K562 (cell line): ENCODE results near the gene CCDC167. TPM values are rescaled to one million over a fixed set of nuclear protein-coding genes. Genes with fewer than 3 reads are reported as not detected.

Experiments
- CBFA2T3 ChIP-seq: fragments of 450-650 bp; IDR thresholded peaks from 2 replicates; pipeline ENCODE4 v1.6.1; 2017
- CBX3 ChIP-seq, 2 experiments: IDR thresholded peaks; 1 replicate in 1 of 2; 2 replicates in 1 of 2; pipeline ENCODE4 v1.6.1; 2012; ENCODE audit warnings: inconsistent platforms in 2 of 2, low read length in 2 of 2, borderline replicate concordance in 1 of 2, control low read depth in 1 of 2
- CXXC5 ChIP-seq: fragments of 250-450 bp; sonication (Bioruptor Pico); IDR thresholded peaks from 2 replicates; pipeline ENCODE4 v1.8.0; 2022; ENCODE audit warnings: inconsistent platforms, mild to moderate bottlenecking, moderate library complexity
- E2F6 ChIP-seq, 2 experiments: IDR thresholded peaks; 2 replicates each; pipeline ENCODE4 v1.6.1; 2011; ENCODE audit warnings: borderline replicate concordance in 1 of 2, control low read depth in 1 of 2, low read depth in 1 of 2, low read length in 1 of 2, mild to moderate bottlenecking in 1 of 2, mixed read lengths in 1 of 2, moderate library complexity in 1 of 2; ENCODE audit not compliant: insufficient read depth in 1 of 2, insufficient read length in 1 of 2, poor library complexity in 1 of 2, severe bottlenecking in 1 of 2; ENCODE audit errors: extremely low read depth in 1 of 2
- ELF1 ChIP-seq: fragments of 200-800 bp; sonication (Bioruptor generic); IDR thresholded peaks from 2 replicates; pipeline ENCODE4 v1.6.1; 2016; ENCODE audit warnings: missing genetic modification characterization, missing compliant biosample characterization
- HCFC1 ChIP-seq: IDR thresholded peaks from 2 replicates; pipeline ENCODE4 v1.6.1; 2012; ENCODE audit warnings: low read depth, low read length, improper control_type of control experiment
- HMG20A ChIP-seq: fragments of 450-650 bp; formaldehyde crosslinking; conservative IDR thresholded peaks from 2 replicates; pipeline ENCODE4 v1.4.0; 2020; ENCODE audit warnings: mild to moderate bottlenecking, mixed read lengths
- KDM5B ChIP-seq: fragments of 200-600 bp; sonication (generic); IDR thresholded peaks from 2 replicates; pipeline ENCODE4 v1.6.1; 2012; ENCODE audit warnings: low read depth, mild to moderate bottlenecking, moderate library complexity, low read length, control low read depth, inconsistent platforms; ENCODE audit not compliant: insufficient replicate concordance
- MIER1 ChIP-seq: fragments of 450-650 bp; IDR thresholded peaks from 2 replicates; pipeline ENCODE4 v1.6.1; 2016; ENCODE audit warnings: antibody characterized with exemption, mild to moderate bottlenecking, low read depth
- RBM22 ChIP-seq: fragments of 200-400 bp; formaldehyde crosslinking; IDR thresholded peaks from 2 replicates; pipeline ENCODE4 v1.6.1; 2018; ENCODE audit warnings: low read length, low read depth; ENCODE audit not compliant: poor library complexity, severe bottlenecking
- RHOXF2B ChIP-seq: fragments of 250-450 bp; sonication (Bioruptor Pico); conservative IDR thresholded peaks from 2 replicates; pipeline ENCODE4 v1.5.1; 2021
- SIX5 ChIP-seq, 2 experiments: IDR thresholded peaks; 2 replicates each; pipeline ENCODE4 v1.6.1; 2011; ENCODE audit warnings: low read length in 2 of 2, borderline replicate concordance in 1 of 2, low read depth in 1 of 2, mild to moderate bottlenecking in 1 of 2, moderate library complexity in 1 of 2; ENCODE audit not compliant: insufficient read depth in 1 of 2
- STAT5A ChIP-seq: IDR thresholded peaks from 2 replicates; pipeline ENCODE4 v1.6.1; 2012; ENCODE audit warnings: low read length, inconsistent platforms, borderline replicate concordance
- TEAD1 ChIP-seq, 2 experiments: fragments of 450-650 bp in 1 of 2; sonication (generic) in 1 of 2; formaldehyde crosslinking; IDR thresholded peaks; 2 replicates each; pipeline versions ENCODE4 v1.4.0 to v1.8.0; 2020 to 2022; ENCODE audit warnings: mild to moderate bottlenecking in 2 of 2, missing genetic modification reagents in 1 of 2
- ZNF175 ChIP-seq: fragments of 200-800 bp; sonication (Bioruptor generic); IDR thresholded peaks from 2 replicates; pipeline ENCODE4 v1.6.1; 2016; ENCODE audit warnings: low read depth, mild to moderate bottlenecking, missing genetic modification characterization, missing compliant biosample characterization
- ZNF324 ChIP-seq: fragments of 250-450 bp; sonication (Bioruptor Pico); IDR thresholded peaks from 2 replicates; pipeline ENCODE4 v1.4.0; 2020; ENCODE audit warnings: mild to moderate bottlenecking
- ZNF395 ChIP-seq: fragments of 200-800 bp; sonication (Bioruptor generic); IDR thresholded peaks from 2 replicates; pipeline ENCODE4 v1.6.1; 2017; ENCODE audit warnings: missing genetic modification characterization, missing compliant biosample characterization
- ZNF695 ChIP-seq: fragments of 450-650 bp; formaldehyde crosslinking; IDR thresholded peaks from 2 replicates; pipeline ENCODE4 v1.4.0; 2020; ENCODE audit warnings: mild to moderate bottlenecking, moderate library complexity
- polyA plus RNA-seq, 8 experiments: library from polyadenylated mRNA; depleted of rRNA in 4 of 8; stranded (reverse) in 5 of 8; unstranded in 3 of 8; fragments of >200 nt; fragmentation: Nextera tagmentation in 2 of 8; fragmentation: Illumina TruSeq in 1 of 8; extraction: Ambion mirVana in 2 of 8; extraction: Trizol in 1 of 8; gene quantifications; 2 replicates each; pipeline versions ENCODE4 v1.2.1 to v1.2.3, GENCODE V29; 2011 to 2014; ENCODE audit warnings: inconsistent platforms in 1 of 8, missing spikeins in 1 of 8
- total RNA-seq, 7 experiments: library from RNA; depleted of rRNA in 6 of 7; stranded (reverse); fragments of >200 nt in 6 of 7; fragmentation: Illumina TruSeq in 2 of 7; extraction: Trizol in 2 of 7; gene quantifications; 2 replicates each; pipeline versions ENCODE4 v1.2.1 to v1.2.3, GENCODE V29; 2011 to 2021; ENCODE audit warnings: low replicate concordance in 1 of 7

The CCDC167 gene
- total and polyA plus RNA-seq, 9 of the 15 experiments (the other 6 are each of a cell fraction or from before 2014, with no cell fraction given), result 26.0 to 114 (median 45.2) TPM

GRCh38 chr6:37525460-37526357 is 26.0 kb upstream of the CCDC167 start (continued):
- TF ChIP-seq HCFC1, result 0 out of 2 replicates have a peak, but pooled peaks have one; percentile 18
- TF ChIP-seq CXXC5 (CRISPR knock-in tag), result peak; percentile 50; the same call in 1 of the 2 replicates
- TF ChIP-seq CBX3 (IDR thresholded peaks at IDR 0.05; ENCODE audit: borderline replicate concordance in 1 of 2, low read length in 2 of 2), result peak in 1 of 2 experiments; percentile 40; a peak in 1 of 3 replicates
- TF ChIP-seq TEAD1 (CRISPR knock-in tag; IDR thresholded peaks at IDR 0.05), result peak in 1 of 2 experiments; percentile 52; a peak in 1 of 4 replicates
- peak; percentile 44 for TF ChIP-seq STAT5A
- peak; percentile 75; the same call in 1 of the 2 replicates for TF ChIP-seq ZNF395 (CRISPR knock-in tag)
- no peak for TF ChIP-seq RBM22
- TF ChIP-seq CBFA2T3, result peak; percentile 48; the same call in 1 of the 2 replicates
- no peak for TF ChIP-seq RHOXF2B (CRISPR knock-in tag)
- no peak for TF ChIP-seq SIX5 (IDR thresholded peaks at IDR 0.05; ENCODE audit: borderline replicate concordance in 1 of 2, insufficient read depth in 1 of 2, low read depth in 1 of 2, low read length in 2 of 2)
- TF ChIP-seq MIER1, result peak; percentile 99
- no peak for TF ChIP-seq E2F6 (IDR thresholded peaks at IDR 0.05; ENCODE audit: borderline replicate concordance in 1 of 2, extremely low read depth in 1 of 2, insufficient read depth in 1 of 2, insufficient read length in 1 of 2, low read depth in 1 of 2, low read length in 1 of 2, poor library complexity in 1 of 2, severe bottlenecking in 1 of 2)
- no peak for TF ChIP-seq ELF1
- TF ChIP-seq ZNF324, result no peak
- TF ChIP-seq ZNF175, result 0 out of 2 replicates have a peak, but pooled peaks have one; percentile 45
- TF ChIP-seq HMG20A (CRISPR knock-in tag), result no peak
- TF ChIP-seq ZNF695, result no peak
- no peak for TF ChIP-seq KDM5B
